ENCODE data around the gene TRIO. TPM values are rescaled to one million over a fixed set of nuclear protein-coding genes. Genes with fewer than 3 reads are reported as not detected.

Gene TRIO
- total RNA-seq, 1 donor from 2014 or later = 148 TPM

DNA sequence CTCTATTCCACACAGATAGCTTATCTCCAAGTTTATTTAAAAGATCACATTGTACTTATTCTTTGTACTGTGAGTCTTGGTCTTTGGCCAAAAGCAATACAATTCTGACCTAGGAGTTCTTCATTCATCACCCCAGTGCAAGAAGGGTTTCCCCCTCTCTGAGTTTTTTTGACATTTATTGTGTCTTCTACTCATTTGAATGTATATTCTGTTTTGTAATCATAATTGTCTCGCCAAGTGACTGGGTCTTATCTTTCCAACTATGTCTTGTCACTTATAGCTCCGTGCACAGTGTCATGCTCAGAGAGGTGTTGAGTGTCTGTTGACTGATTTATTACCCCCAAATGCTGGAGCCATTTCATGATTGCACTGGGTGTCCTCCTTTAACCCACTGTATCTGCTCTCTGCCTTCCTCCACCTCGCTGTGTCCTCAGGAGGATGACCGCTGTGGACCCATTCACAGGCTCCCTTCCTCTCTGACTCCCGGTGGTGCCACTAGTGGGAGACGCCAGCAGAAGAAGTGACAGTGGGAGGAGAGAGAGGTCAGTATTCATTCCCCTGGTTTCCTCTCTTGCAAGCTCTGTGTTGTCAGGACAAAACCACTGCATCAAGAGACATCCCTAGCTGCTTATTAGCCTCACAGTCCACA, 11.2 kb upstream of the TRIO start:
- Histone ChIP-seq H3K27me3 (ENCODE audit: low read depth) (no peaks in the 10 kb centered on the region), H3K27ac (no peak overlapping the region), H3K4me3 (no peak overlapping the region), H3K4me1 (peaks cover 6% of the 10 kb centered on the region), H3K9me3 (no peaks in the 10 kb centered on the region), H3K36me3 (no peaks in the 10 kb centered on the region)
- intact Hi-C loops (cut with DNase I) = no loop called here
- DNase-seq = no peak
- TF ChIP-seq, protein P1, sequence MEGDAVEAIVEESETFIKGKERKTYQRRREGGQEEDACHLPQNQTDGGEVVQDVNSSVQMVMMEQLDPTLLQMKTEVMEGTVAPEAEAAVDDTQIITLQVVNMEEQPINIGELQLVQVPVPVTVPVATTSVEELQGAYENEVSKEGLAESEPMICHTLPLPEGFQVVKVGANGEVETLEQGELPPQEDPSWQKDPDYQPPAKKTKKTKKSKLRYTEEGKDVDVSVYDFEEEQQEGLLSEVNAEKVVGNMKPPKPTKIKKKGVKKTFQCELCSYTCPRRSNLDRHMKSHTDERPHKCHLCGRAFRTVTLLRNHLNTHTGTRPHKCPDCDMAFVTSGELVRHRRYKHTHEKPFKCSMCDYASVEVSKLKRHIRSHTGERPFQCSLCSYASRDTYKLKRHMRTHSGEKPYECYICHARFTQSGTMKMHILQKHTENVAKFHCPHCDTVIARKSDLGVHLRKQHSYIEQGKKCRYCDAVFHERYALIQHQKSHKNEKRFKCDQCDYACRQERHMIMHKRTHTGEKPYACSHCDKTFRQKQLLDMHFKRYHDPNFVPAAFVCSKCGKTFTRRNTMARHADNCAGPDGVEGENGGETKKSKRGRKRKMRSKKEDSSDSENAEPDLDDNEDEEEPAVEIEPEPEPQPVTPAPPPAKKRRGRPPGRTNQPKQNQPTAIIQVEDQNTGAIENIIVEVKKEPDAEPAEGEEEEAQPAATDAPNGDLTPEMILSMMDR (IDR thresholded peaks at IDR 0.05) = no peak
- no peak for ATAC-seq

DNA sequence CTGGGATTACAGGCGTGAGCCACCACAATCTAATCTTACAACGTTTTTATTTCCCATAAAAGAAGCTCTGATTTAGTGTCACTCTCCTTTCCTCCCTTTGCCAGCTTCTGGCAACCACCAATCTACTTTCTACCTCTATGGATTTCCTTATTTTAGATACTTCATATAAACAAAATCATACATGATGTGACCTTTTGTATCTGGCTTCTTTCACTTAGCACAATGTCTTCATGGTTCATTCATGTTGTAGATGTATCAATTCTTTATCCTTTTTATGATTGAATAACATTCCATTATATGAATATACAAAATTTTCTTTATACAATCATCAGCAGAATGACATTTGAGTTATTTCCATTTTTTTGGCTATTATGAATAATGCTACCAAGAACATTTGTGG, 9.7 kb upstream of the TRIO start:
- H3K4me3 ChIP-seq = no peak overlapping the region
- no peak for DNase-seq
- H3K27ac ChIP-seq = no peak overlapping the region
- H3K9me3 ChIP-seq = no peaks in the 10 kb centered on the region
- ATAC-seq = no peak
- H3K27me3 ChIP-seq (ENCODE audit: low read depth) = no peaks in the 10 kb centered on the region
- no peaks in the 10 kb centered on the region for H3K36me3 ChIP-seq
- TF ChIP-seq, protein P1 (IDR thresholded peaks at IDR 0.05) = no peak
- peaks cover 6% of the 10 kb centered on the region for H3K4me1 ChIP-seq
- intact Hi-C loops (cut with DNase I) = no loop called here

DNA sequence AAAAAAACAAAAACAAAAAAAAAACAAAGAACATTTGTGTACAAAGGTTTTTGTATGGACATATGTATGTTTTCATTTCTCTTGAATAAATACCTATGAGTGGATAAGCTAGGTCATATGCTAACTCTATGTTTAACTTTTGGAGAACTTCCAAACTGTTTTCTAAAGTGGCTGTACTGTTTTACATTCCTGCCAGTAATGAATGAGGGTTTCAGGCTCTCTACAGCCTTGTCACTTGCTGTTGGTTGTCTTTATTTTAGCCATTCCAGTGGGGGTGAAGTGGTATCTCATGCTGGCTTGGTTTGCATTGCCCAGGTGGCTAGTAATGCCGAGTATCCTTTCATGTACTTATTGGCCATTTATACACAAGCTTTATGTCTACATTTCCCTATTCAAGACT, 9.1 kb upstream of the TRIO start:
- TF ChIP-seq, protein P1 (IDR thresholded peaks at IDR 0.05) = no peak
- Histone ChIP-seq H3K27ac (no peak overlapping the region), H3K36me3 (no peaks in the 10 kb centered on the region), H3K4me3 (no peak overlapping the region), H3K4me1 (peaks cover 6% of the 10 kb centered on the region), H3K27me3 (ENCODE audit: low read depth) (no peaks in the 10 kb centered on the region), H3K9me3 (no peaks in the 10 kb centered on the region)
- DNase-seq (no peak), ATAC-seq (peak; percentile 59 to 79)
- intact Hi-C loops (cut with DNase I) = no loop called here

DNA sequence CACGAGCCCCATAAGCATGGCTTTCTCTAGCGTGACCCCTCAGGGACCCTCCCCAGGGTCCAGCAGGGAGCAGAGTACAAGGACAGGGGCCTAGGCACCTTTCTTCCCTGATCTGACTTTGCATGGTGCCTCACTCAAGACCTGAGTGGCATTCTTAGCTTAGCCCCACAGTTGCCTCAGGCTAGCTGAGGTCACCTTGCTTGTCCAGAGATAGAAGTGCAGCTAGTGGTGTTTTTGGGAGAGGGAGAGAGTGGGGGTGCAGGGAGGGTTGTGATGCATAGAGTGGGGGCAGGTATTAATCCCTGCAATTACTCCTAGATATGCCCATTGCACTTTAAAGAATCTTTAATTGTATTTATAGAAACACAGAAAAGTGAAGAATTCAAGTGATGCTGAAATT, 8.4 kb upstream of the TRIO start:
- H3K9me3 ChIP-seq = no peaks in the 10 kb centered on the region
- TF ChIP-seq, protein P1 (IDR thresholded peaks at IDR 0.05) = no peak
- peaks cover 6% of the 10 kb centered on the region for H3K4me1 ChIP-seq
- H3K27ac ChIP-seq = no peak overlapping the region
- no peaks in the 10 kb centered on the region for H3K36me3 ChIP-seq
- H3K4me3 ChIP-seq = no peak overlapping the region
- DNase-seq (no peak), ATAC-seq (peak in 1 of 2 donors; percentile 46)
- intact Hi-C loops (cut with DNase I) = no loop called here
- H3K27me3 ChIP-seq (ENCODE audit: low read depth) = no peaks in the 10 kb centered on the region

DNA sequence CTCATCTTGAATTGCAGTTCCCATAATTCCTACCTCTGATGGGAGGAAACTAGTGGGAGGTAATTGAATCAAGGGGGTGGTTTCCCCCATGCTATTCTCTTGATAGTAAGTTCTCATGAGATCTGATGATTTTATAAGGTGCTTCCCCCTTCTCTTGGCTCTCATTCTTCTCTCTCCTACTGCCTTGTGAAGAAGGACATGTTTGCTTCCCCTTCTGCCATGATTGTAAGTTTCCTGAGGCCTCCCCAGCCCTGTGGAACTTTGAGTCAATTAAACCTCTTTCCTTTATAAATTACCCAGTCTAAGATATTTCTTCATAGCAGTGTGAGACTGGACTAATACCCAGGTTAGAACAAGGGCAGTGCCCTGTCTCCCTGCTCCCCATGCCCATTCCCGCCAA, 7.5 kb upstream of the TRIO start:
- ATAC-seq (no peak), DNase-seq (no peak)
- TF ChIP-seq, protein P1 (IDR thresholded peaks at IDR 0.05) = no peak
- H3K9me3 ChIP-seq = no peaks in the 10 kb centered on the region
- H3K4me1 ChIP-seq = peaks cover 6% of the 10 kb centered on the region
- intact Hi-C loops (cut with DNase I) = no loop called here
- no peaks in the 10 kb centered on the region for H3K36me3 ChIP-seq
- H3K4me3 ChIP-seq = no peak overlapping the region
- H3K27ac ChIP-seq = no peak overlapping the region
- H3K27me3 ChIP-seq (ENCODE audit: low read depth) = no peaks in the 10 kb centered on the region
